ENCODE results near the gene CIART.
A peak's percentile ranks its signal among the peaks of the same experiment; 100 is the strongest.

CIART gene

GRCh38 chr1:150256198-150256553 is 26.2 kb upstream of the CIART start:
- no peaks in the 10 kb centered on the region for H4K20me1 ChIP-seq (ENCODE audit: insufficient read depth, low read length)
- H3K79me2 ChIP-seq (ENCODE audit: insufficient read depth, low read length) = no peaks in the 10 kb centered on the region
- no peak overlapping the region for H3K9ac ChIP-seq (ENCODE audit: low read length)
- H3F3A ChIP-seq (ENCODE audit: insufficient read depth, low read length) = no peaks in the 10 kb centered on the region
- H2AFZ ChIP-seq (ENCODE audit: low read length) = no peak overlapping the region
- no peaks in the 10 kb centered on the region for H3K9me2 ChIP-seq (ENCODE audit: low read depth, low read length)
- H3K4me3 ChIP-seq (ENCODE audit: low read depth, low read length, poor library complexity, severe bottlenecking) = no peak overlapping the region
- TF ChIP-seq EZH2 (IDR thresholded peaks at IDR 0.05; ENCODE audit: borderline replicate concordance, low read length) (no peak), CTCF (IDR thresholded peaks at IDR 0.05; ENCODE audit: low read length) (no peak)
- H3K27ac ChIP-seq (ENCODE audit: low read depth, low read length, poor library complexity, severe bottlenecking) = no peak overlapping the region
- peaks cover 10% of the 10 kb centered on the region for H3K4me1 ChIP-seq (ENCODE audit: insufficient read depth, low read length, severe bottlenecking)
- peaks cover 3% of the 10 kb centered on the region; the same call in 1 of the 2 replicates for H3K27me3 ChIP-seq (ENCODE audit: insufficient read depth, low read length)
- peak overlapping the region; percentile 65; the same call in 1 of the 2 replicates for H3K4me2 ChIP-seq (ENCODE audit: low read length)
- H3K9me3 ChIP-seq (ENCODE audit: low read length) = no peaks in the 10 kb centered on the region
- H3K36me3 ChIP-seq (ENCODE audit: insufficient read depth, low read length) = no peaks in the 10 kb centered on the region

GRCh38 chr1:150256554-150257341 is 25.6 kb upstream of the CIART start:
- Histone ChIP-seq H3K9me2 (ENCODE audit: low read depth, low read length) (no peaks in the 10 kb centered on the region), H3K36me3 (ENCODE audit: insufficient read depth, low read length) (no peaks in the 10 kb centered on the region), H3K27me3 (ENCODE audit: insufficient read depth, low read length) (peaks cover 3% of the 10 kb centered on the region; the same call in 1 of the 2 replicates), H3K4me1 (ENCODE audit: insufficient read depth, low read length, severe bottlenecking) (peaks cover 10% of the 10 kb centered on the region), H3K9me3 (ENCODE audit: low read length) (no peaks in the 10 kb centered on the region), H4K20me1 (ENCODE audit: insufficient read depth, low read length) (no peaks in the 10 kb centered on the region), H3K9ac (ENCODE audit: low read length) (no peak overlapping the region), H3K79me2 (ENCODE audit: insufficient read depth, low read length) (no peaks in the 10 kb centered on the region), H2AFZ (ENCODE audit: low read length) (no peak overlapping the region), H3K4me3 (ENCODE audit: low read depth, low read length, poor library complexity, severe bottlenecking) (no peak overlapping the region), H3K4me2 (ENCODE audit: low read length) (no peak overlapping the region), H3K27ac (ENCODE audit: low read depth, low read length, poor library complexity, severe bottlenecking) (no peak overlapping the region), H3F3A (ENCODE audit: insufficient read depth, low read length) (no peaks in the 10 kb centered on the region)
- TF ChIP-seq EZH2 (IDR thresholded peaks at IDR 0.05; ENCODE audit: borderline replicate concordance, low read length) (no peak), CTCF (IDR thresholded peaks at IDR 0.05; ENCODE audit: low read length) (no peak)

- H3K27ac ChIP-seq (ENCODE audit: low read depth, low read length, poor library complexity, severe bottlenecking) = no peak within 1 kb of the TSS
- H3K27me3 ChIP-seq (ENCODE audit: insufficient read depth, low read length) = peaks cover 3% of the 10 kb centered on the region; the same call in 1 of the 2 replicates
- H3K4me1 ChIP-seq (ENCODE audit: insufficient read depth, low read length, severe bottlenecking) = peaks cover 14% of the 10 kb centered on the region
- no peak within 1 kb of the TSS for H3K9ac ChIP-seq (ENCODE audit: low read length)
- TF ChIP-seq EZH2 (IDR thresholded peaks at IDR 0.05; ENCODE audit: borderline replicate concordance, low read length) = no peak
- no peak for TF ChIP-seq CTCF (IDR thresholded peaks at IDR 0.05; ENCODE audit: low read length)
- H3K9me3 ChIP-seq (ENCODE audit: low read length) = no peaks in the 10 kb centered on the region
- H3K4me3 ChIP-seq (ENCODE audit: low read depth, low read length, poor library complexity, severe bottlenecking) = no peak within 1 kb of the TSS
- no peaks in the 10 kb centered on the region for H4K20me1 ChIP-seq (ENCODE audit: insufficient read depth, low read length)
- no peak within 1 kb of the TSS for H2AFZ ChIP-seq (ENCODE audit: low read length)
- no peaks in the 10 kb centered on the region for H3F3A ChIP-seq (ENCODE audit: insufficient read depth, low read length)
- no peak within 1 kb of the TSS for H3K4me2 ChIP-seq (ENCODE audit: low read length)
- no peaks in the 10 kb centered on the region for H3K79me2 ChIP-seq (ENCODE audit: insufficient read depth, low read length)
- no peaks in the 10 kb centered on the region for H3K9me2 ChIP-seq (ENCODE audit: low read depth, low read length)
- no peaks in the 10 kb centered on the region for H3K36me3 ChIP-seq (ENCODE audit: insufficient read depth, low read length)
Measured at GRCh38 chr1:150257624-150258585, 24.4 kb upstream of the CIART start, which contains the start of gene CA14. Gene CA14, plus strand, starts transcription at chr1:150257774. Its CDS starts 355 bp downstream, at chr1:150258129.

All from OCI-LY1 (cell line).